C4-2B (cell line): ENCODE measurements around the gene TNFSF4.

ENCODE experiments used
- H3K27ac ChIP-seq: fragments of 450-650 bp; 2 replicates; pipeline ENCODE4 v1.5.1; 2017
- ZFX ChIP-seq: fragments of 450-650 bp; IDR thresholded peaks from 2 replicates; pipeline ENCODE4 v1.6.1; 2017
- TF ChIP-seq, protein P1 (sequence below): fragments of 450-650 bp; conservative IDR thresholded peaks from 2 replicates; pipeline ENCODE4 v1.5.1; 2017; ENCODE audit warnings: mild to moderate bottlenecking

TNFSF4 gene

DNA sequence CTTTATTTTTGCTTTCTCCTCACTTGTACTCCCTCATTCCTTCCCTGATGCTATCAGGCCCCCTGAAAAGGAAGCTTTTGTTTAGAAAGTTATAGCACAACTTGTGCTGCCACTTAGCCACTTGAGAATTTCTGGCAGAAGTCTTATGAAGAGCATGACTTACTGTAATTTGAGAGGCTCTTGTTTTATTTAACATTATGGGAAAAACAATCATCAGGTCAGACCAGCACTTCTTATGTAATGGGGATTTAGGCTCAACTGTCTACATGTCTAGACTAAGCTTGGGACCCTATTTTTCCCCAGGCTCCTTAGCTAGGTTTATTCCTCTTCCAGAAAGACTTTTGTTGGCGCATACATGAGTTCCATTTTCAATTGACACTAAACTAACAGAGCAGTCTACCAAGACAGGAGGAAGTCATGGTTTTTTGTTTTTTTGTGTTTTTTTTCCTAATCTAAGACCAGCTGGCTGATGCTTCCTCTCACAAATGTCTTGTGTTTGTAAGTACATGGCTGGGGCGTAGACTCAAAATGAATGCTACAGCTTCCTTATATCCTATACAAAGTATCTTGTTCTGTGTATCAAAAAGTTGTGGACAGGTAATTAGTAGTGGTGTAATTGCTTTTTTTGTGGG, 31.5 kb downstream of the TNFSF4 start:
- H3K27ac ChIP-seq = no peak overlapping the region
- TF ChIP-seq, protein P1, sequence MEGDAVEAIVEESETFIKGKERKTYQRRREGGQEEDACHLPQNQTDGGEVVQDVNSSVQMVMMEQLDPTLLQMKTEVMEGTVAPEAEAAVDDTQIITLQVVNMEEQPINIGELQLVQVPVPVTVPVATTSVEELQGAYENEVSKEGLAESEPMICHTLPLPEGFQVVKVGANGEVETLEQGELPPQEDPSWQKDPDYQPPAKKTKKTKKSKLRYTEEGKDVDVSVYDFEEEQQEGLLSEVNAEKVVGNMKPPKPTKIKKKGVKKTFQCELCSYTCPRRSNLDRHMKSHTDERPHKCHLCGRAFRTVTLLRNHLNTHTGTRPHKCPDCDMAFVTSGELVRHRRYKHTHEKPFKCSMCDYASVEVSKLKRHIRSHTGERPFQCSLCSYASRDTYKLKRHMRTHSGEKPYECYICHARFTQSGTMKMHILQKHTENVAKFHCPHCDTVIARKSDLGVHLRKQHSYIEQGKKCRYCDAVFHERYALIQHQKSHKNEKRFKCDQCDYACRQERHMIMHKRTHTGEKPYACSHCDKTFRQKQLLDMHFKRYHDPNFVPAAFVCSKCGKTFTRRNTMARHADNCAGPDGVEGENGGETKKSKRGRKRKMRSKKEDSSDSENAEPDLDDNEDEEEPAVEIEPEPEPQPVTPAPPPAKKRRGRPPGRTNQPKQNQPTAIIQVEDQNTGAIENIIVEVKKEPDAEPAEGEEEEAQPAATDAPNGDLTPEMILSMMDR = no peak
- no peak for TF ChIP-seq ZFX

DNA sequence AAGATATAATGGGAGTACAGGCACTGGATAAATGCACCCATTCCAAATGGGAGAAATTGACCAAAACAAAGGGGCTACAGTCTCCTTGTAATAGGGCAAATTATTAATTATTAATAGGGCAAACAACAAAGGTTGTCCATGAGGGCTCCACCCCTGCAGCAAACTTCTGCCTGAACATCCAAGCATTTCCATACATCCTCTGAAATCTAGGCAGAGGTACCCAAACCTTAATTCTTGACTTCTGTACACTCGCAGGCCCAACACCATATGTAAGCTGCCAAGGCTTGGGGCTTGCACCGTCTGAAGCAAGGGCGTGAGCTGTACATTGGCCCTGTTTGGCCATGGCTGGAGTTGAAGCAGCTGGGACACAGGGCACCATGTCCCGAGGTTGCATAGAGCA, 33.7 kb downstream of the TNFSF4 start:
- TF ChIP-seq, protein P1 = no peak
- TF ChIP-seq ZFX = no peak
- no peak overlapping the region for H3K27ac ChIP-seq

DNA sequence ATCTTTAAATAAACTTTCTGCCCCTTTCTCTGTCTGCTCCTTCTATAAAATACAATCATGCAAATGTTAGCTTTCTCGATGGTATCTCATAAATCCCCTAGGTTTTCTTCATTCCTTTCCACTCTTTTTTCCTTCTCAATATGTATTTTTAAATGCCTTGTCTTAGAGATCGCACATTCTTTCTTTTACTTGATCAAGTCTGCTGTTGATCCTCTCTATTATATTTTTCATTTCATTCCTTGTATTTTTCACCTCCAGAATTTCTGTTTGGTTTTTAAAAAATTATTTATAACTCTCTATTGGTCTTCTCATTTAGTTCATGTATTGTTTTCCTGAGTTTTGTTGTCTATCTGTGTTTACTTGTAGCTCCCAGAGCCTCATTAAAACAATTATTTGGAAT, 36.0 kb downstream of the TNFSF4 start:
- no peak overlapping the region for H3K27ac ChIP-seq
- TF ChIP-seq, protein P1 = no peak
- TF ChIP-seq ZFX = no peak

DNA sequence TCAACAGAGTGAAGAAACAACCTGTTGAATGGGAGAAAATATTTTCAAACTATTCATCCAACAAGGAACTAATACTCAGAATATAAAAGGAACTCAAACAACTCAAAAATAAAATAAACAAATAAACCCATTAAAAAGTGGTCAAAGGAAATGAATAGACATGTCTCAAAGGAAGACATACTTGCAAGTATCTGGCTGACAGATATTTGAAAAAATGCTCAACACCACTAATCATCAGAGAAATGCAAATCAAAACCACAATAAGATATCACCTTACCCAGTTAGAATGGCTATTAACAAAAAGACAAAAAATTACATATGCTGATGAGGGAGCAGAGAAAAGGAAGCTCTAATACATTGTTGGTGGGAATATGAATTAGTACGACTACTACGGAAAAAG, 38.2 kb downstream of the TNFSF4 start:
- H3K27ac ChIP-seq = no peak overlapping the region
- no peak for TF ChIP-seq ZFX
- TF ChIP-seq, protein P1 = no peak

DNA sequence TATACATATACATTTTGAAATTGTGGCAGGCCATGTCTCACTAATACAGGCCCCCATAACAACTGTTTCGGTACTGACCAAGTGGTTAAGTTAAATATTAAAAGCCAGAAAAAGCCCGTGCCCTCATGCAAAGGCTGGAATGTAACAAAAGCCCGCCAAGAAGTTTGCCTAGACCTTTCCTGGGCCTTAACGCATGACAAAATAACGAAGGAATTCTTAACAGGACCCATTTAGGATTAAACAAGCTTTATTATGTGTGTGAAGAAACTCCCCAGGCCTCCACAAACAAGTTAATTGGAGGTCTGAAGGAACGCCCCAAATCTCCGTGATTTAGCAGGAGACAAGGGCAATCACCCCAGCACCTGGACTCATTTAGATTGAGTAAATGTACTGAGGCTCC, 42.4 kb downstream of the TNFSF4 start:
- no peak for TF ChIP-seq ZFX
- TF ChIP-seq, protein P1 = no peak
- no peak overlapping the region for H3K27ac ChIP-seq

DNA sequence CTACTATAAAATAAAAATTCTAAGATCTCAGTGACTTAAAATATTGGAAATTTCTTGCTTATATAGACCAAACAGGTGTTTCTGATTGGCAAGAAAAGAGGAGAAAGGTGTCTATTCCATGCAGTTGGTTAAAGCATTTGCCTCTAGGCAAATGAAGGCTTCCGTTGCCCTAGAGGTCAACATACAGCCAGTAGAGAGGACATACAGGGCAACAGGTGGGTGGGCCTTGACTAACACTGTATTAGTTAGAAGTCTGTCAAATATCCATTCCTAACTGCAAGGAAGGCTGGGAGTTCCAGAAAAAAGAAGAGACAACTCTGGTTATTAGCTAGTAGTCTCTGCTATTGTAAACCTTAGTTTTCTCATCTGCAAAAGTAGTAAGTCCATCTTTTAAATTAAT, 43.0 kb downstream of the TNFSF4 start:
- H3K27ac ChIP-seq = no peak overlapping the region
- no peak for TF ChIP-seq ZFX
- TF ChIP-seq, protein P1 = no peak

DNA sequence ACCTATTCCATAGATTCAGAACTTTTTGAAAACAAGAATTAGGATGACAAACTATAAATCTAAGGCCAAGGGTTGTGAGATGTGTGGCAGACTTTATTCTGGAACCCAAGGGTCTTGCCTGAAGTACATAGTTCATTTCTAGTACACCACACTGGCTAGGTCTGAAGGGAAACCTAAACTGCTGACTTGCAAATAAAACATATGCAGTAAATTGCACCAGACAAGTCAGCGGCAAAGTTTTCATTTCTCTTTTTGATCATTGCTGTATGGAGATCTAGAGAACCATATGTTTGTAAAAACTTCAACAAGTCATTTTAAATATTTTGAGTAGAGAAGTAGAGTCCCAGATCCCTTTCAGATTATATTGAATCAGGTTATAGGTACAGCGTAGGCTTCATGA, 43.9 kb downstream of the TNFSF4 start:
- TF ChIP-seq, protein P1 = no peak
- TF ChIP-seq ZFX = no peak
- no peak overlapping the region for H3K27ac ChIP-seq
